H1 (cell line): ENCODE data around the gene RNMT. TPM values are rescaled to one million over a fixed set of nuclear protein-coding genes. Genes with fewer than 3 reads are reported as not detected.

ENCODE experiments used
- CTCF ChIA-PET: fragments of 300-600 bp; sonication (Branson Sonifier 250); formaldehyde crosslinking; loops from one replicate; lab custom pipeline; 2021; ENCODE audit not compliant: partially characterized antibody; lab: Charles Lee
- POLR2A ChIA-PET: fragments of 300-600 bp; sonication (Branson Sonifier 250); formaldehyde crosslinking; loops from one replicate; lab custom pipeline; 2021; ENCODE audit warnings: inconsistent platforms; ENCODE audit not compliant: partially characterized antibody; lab: Charles Lee
- DNase-seq, 2 experiments: peaks; one replicate each; pipeline versions ENCODE4 v3.0.0 to v3.0.0-alpha.2; 2010 to 2022; ENCODE audit warnings: low spot score in 2 of 2, low read depth in 1 of 2, mixed read lengths in 1 of 2
- FAIRE-seq: peaks from 2 replicates; lab custom pipeline; 2011; peaks lifted over from hg19 to GRCh38; lab: Jason Lieb, UNC
- H2AFZ ChIP-seq: 2 replicates; pipeline ENCODE4 v1.8.1; 2012; ENCODE audit warnings: low read length, inconsistent platforms
- H2AK5ac ChIP-seq: 2 replicates; pipeline ENCODE4 v1.6.1; 2013; ENCODE audit warnings: low read depth, low read length
- H2BK120ac ChIP-seq: replicated peaks from 2 replicates; pipeline ENCODE3; 2013; ENCODE audit warnings: low read depth, low read length, inconsistent platforms
- H2BK12ac ChIP-seq: 2 replicates; pipeline ENCODE4 v1.6.1; 2013; ENCODE audit warnings: low read depth, low read length
- H2BK15ac ChIP-seq: 2 replicates; pipeline ENCODE4 v1.6.1; 2013; ENCODE audit warnings: low read length
- H2BK20ac ChIP-seq: 2 replicates; pipeline ENCODE4 v1.6.1; 2013; ENCODE audit warnings: low read length
- H2BK5ac ChIP-seq: 2 replicates; pipeline ENCODE4 v1.6.1; 2013; ENCODE audit warnings: low read depth, low read length
- H3K14ac ChIP-seq: 2 replicates; pipeline ENCODE4 v1.6.1; 2013; ENCODE audit warnings: inconsistent platforms; ENCODE audit not compliant: insufficient read length
- H3K18ac ChIP-seq: 2 replicates; pipeline ENCODE4 v1.6.1; 2013; ENCODE audit warnings: low read length; ENCODE audit errors: extremely low read depth
- H3K23ac ChIP-seq: 2 replicates; pipeline ENCODE4 v1.6.1; 2013; ENCODE audit warnings: inconsistent platforms; ENCODE audit not compliant: insufficient read length
- H3K23me2 ChIP-seq: 2 replicates; pipeline ENCODE4 v1.6.1; 2013; ENCODE audit warnings: low read depth, low read length
- H3K27ac ChIP-seq: 2 replicates; pipeline ENCODE4 v1.6.1; 2011; ENCODE audit warnings: low read depth, low read length, inconsistent platforms
- H3K27me3 ChIP-seq, 4 experiments: replicated peaks in 1 of 4; 1 replicate in 1 of 4; 2 replicates in 3 of 4; pipeline versions ENCODE4 v1.6.1 to v1.8.1; 2011 to 2013; ENCODE audit warnings: low read length in 3 of 4, mild to moderate bottlenecking in 3 of 4, inconsistent platforms in 2 of 4, mixed read lengths in 2 of 4, moderate library complexity in 1 of 4; ENCODE audit not compliant: control insufficient read depth in 3 of 4, insufficient read depth in 3 of 4; ENCODE audit errors: extremely low read depth in 1 of 4
- H3K36me3 ChIP-seq, 4 experiments: 2 replicates each; pipeline versions ENCODE4 v1.6.1 to v1.8.1; 2011 to 2013; ENCODE audit warnings: mild to moderate bottlenecking in 4 of 4, low read length in 3 of 4, moderate library complexity in 2 of 4, control low read depth in 1 of 4, inconsistent platforms in 1 of 4; ENCODE audit not compliant: insufficient read depth in 4 of 4, control insufficient read depth in 2 of 4
- H3K4ac ChIP-seq: replicated peaks from 2 replicates; pipeline ENCODE3; 2013; ENCODE audit warnings: low read length, low read depth, mixed read lengths, inconsistent platforms; ENCODE audit not compliant: insufficient read length
- H3K4me1 ChIP-seq, 4 experiments: replicated peaks in 1 of 4; 1 replicate in 1 of 4; 2 replicates in 3 of 4; pipeline versions ENCODE4 v1.6.1 to v1.8.1; 2011 to 2013; ENCODE audit warnings: low read length in 3 of 4, inconsistent platforms in 2 of 4, mixed read lengths in 1 of 4; ENCODE audit not compliant: insufficient read depth in 4 of 4, control insufficient read depth in 3 of 4
- H3K4me2 ChIP-seq, 2 experiments: 2 replicates each; pipeline versions ENCODE4 v1.6.1 to v1.8.1; 2011 to 2013; ENCODE audit warnings: low read depth in 2 of 2, low read length in 2 of 2, control low read depth in 1 of 2, inconsistent platforms in 1 of 2, mild to moderate bottlenecking in 1 of 2; ENCODE audit not compliant: insufficient read depth in 1 of 2
- H3K4me3 ChIP-seq, 4 experiments: fragments of 200-600, 300-600 bp in 1 of 4; sonication (generic), shearing (Covaris generic), sonication (Bioruptor Twin) in 1 of 4; 2 replicates each; pipeline versions ENCODE4 v1.5.1 to v1.8.1; 2011 to 2016; ENCODE audit warnings: low read length in 4 of 4, low read depth in 3 of 4, control low read depth in 2 of 4, inconsistent platforms in 2 of 4, mild to moderate bottlenecking in 2 of 4, mixed read lengths in 1 of 4, moderate library complexity in 1 of 4; ENCODE audit not compliant: insufficient read depth in 2 of 4; ENCODE audit errors: extremely low read depth in 1 of 4
- H3K56ac ChIP-seq: replicated peaks from 2 replicates; pipeline ENCODE3; 2013; ENCODE audit warnings: low read depth, mild to moderate bottlenecking, mixed read lengths, low read length, inconsistent platforms; ENCODE audit not compliant: insufficient read length
- H3K79me1 ChIP-seq: 2 replicates; pipeline ENCODE4 v1.6.1; 2013; ENCODE audit warnings: low read depth, low read length, control low read depth
- H3K79me2 ChIP-seq, 2 experiments: 2 replicates each; pipeline versions ENCODE4 v1.6.1 to v1.8.1; 2012 to 2013; ENCODE audit warnings: low read length in 2 of 2, mild to moderate bottlenecking in 2 of 2, inconsistent platforms in 1 of 2; ENCODE audit not compliant: insufficient read depth in 2 of 2, control insufficient read depth in 1 of 2
- H3K9ac ChIP-seq, 4 experiments: replicated peaks in 1 of 4; 1 replicate in 1 of 4; 2 replicates in 3 of 4; pipeline versions ENCODE4 v1.6.1 to v1.8.1; 2011 to 2013; ENCODE audit warnings: low read depth in 3 of 4, low read length in 3 of 4, control low read depth in 2 of 4, mild to moderate bottlenecking in 2 of 4, moderate library complexity in 2 of 4, inconsistent platforms in 1 of 4; ENCODE audit errors: extremely low read depth in 1 of 4
- H3K9me3 ChIP-seq, 2 experiments: 2 replicates each; pipeline versions ENCODE4 v1.6.1 to v1.8.1; 2012 to 2013; ENCODE audit warnings: mild to moderate bottlenecking in 2 of 2, moderate library complexity in 2 of 2, control low read depth in 1 of 2, inconsistent platforms in 1 of 2, low read depth in 1 of 2, low read length in 1 of 2, mixed read lengths in 1 of 2; ENCODE audit not compliant: insufficient read depth in 2 of 2
- H4K20me1 ChIP-seq, 2 experiments: replicated peaks in 1 of 2; 2 replicates each; pipeline versions ENCODE3 to v1.8.1; 2011 to 2013; ENCODE audit warnings: inconsistent platforms in 2 of 2, low read length in 2 of 2, mild to moderate bottlenecking in 1 of 2; ENCODE audit not compliant: insufficient read depth in 2 of 2, control insufficient read depth in 1 of 2
- H4K5ac ChIP-seq: 2 replicates; pipeline ENCODE4 v1.6.1; 2013; ENCODE audit warnings: low read length, low read depth, mixed read lengths, inconsistent platforms; ENCODE audit not compliant: insufficient read length
- H4K8ac ChIP-seq: 2 replicates; pipeline ENCODE4 v1.8.0; 2013; ENCODE audit warnings: mild to moderate bottlenecking, moderate library complexity, low read length, inconsistent platforms; ENCODE audit not compliant: insufficient read depth; ENCODE audit errors: extremely low read depth
- H4K91ac ChIP-seq: replicated peaks from 2 replicates; pipeline ENCODE3; 2013; ENCODE audit warnings: low read length, mixed read lengths, inconsistent platforms; ENCODE audit not compliant: insufficient read length
- BCL11A ChIP-seq, 2 experiments: IDR thresholded peaks; one replicate each; pipeline ENCODE4 v1.6.1; 2011; ENCODE audit warnings: low read depth in 2 of 2, low read length in 2 of 2, mild to moderate bottlenecking in 2 of 2
- BRCA1 ChIP-seq: IDR thresholded peaks from 2 replicates; pipeline ENCODE4 v1.6.1; 2012; ENCODE audit warnings: low read depth, low read length, improper control_type of control experiment
- CTCF ChIP-seq, 3 experiments: IDR thresholded peaks; 1 replicate in 2 of 3; 2 replicates in 1 of 3; pipeline versions ENCODE4 v1.5.1 to v1.6.1; 2011; ENCODE audit warnings: low read length in 3 of 3, mild to moderate bottlenecking in 3 of 3, inconsistent platforms in 2 of 3, low read depth in 1 of 3, moderate library complexity in 1 of 3; ENCODE audit not compliant: insufficient read depth in 1 of 3; ENCODE audit errors: control extremely low read depth in 1 of 3
- EP300 ChIP-seq, 2 experiments: IDR thresholded peaks; 1 replicate in 1 of 2; 2 replicates in 1 of 2; pipeline ENCODE4 v1.6.1; 2011 to 2012; ENCODE audit warnings: low read depth in 2 of 2, low read length in 2 of 2, mild to moderate bottlenecking in 2 of 2, borderline replicate concordance in 1 of 2, inconsistent platforms in 1 of 2, moderate library complexity in 1 of 2
- HDAC6 ChIP-seq: IDR thresholded peaks from one replicate; pipeline ENCODE4 v1.7.1; 2012; ENCODE audit warnings: low read depth, mild to moderate bottlenecking, inconsistent platforms, low read length, moderate library complexity
- POLR2AphosphoS5 ChIP-seq: IDR thresholded peaks from 2 replicates; pipeline ENCODE4 v1.6.1; 2011; ENCODE audit warnings: low read depth, low read length
- RXRA ChIP-seq: IDR thresholded peaks from 2 replicates; pipeline ENCODE4 v1.6.1; 2011; ENCODE audit warnings: low read depth, mild to moderate bottlenecking, low read length, moderate library complexity; ENCODE audit not compliant: insufficient read depth
- SIN3A ChIP-seq, 2 experiments: IDR thresholded peaks in 1 of 2; conservative IDR thresholded peaks in 1 of 2; 2 replicates each; pipeline ENCODE4 v1.6.1; 2011 to 2012; ENCODE audit warnings: low read length in 2 of 2, improper control_type of control experiment in 1 of 2, low read depth in 1 of 2, mild to moderate bottlenecking in 1 of 2
- SIRT6 ChIP-seq: IDR thresholded peaks from one replicate; pipeline ENCODE4 v1.7.1; 2012; ENCODE audit warnings: low read length, inconsistent platforms
- WGBS, 2 experiments: shearing (Covaris generic) in 1 of 2; methylation state at CpG; one replicate each; pipeline versions ENCODE4 v1.1.6 to v1.1.7; 2013 to 2015; ENCODE audit warnings: low lambda C conversion rate in 2 of 2, mixed read lengths in 2 of 2, inconsistent platforms in 1 of 2, low coverage in 1 of 2, missing lambda C conversion rate in 1 of 2; ENCODE audit not compliant: insufficient replicate concordance in 2 of 2, insufficient coverage in 1 of 2, insufficient read length in 1 of 2; ENCODE audit errors: extremely low coverage in 1 of 2, missing lambda C conversion rate in 1 of 2; 5-methylcytosine and 5-hydroxymethylcytosine counted together
- polyA plus RNA-seq, 7 experiments: library from polyadenylated mRNA; depleted of rRNA in 3 of 7; stranded (reverse) in 5 of 7; unstranded in 2 of 7; fragments of >200 nt in 5 of 7; fragments of 200-250 nt in 2 of 7; gene quantifications; 1 replicate in 5 of 7; 2 replicates in 1 of 7; 4 replicates in 1 of 7; pipeline versions ENCODE4 v1.2.1 to v1.2.3, GENCODE V29; 2011 to 2013; ENCODE audit warnings: missing spikeins in 2 of 7, mixed read lengths in 2 of 7
- total RNA-seq: library from RNA; stranded (reverse); fragmentation: NEBNext Ultra II Directional; extraction: Animal tissue kit (Norgen Biotek cat#: 25700); gene quantifications from 2 replicates; pipeline ENCODE4 v1.2.1, GENCODE V29; 2021
- TF ChIP-seq, protein P1 (sequence below): IDR thresholded peaks from 2 replicates; pipeline ENCODE4 v1.6.1; 2012; ENCODE audit warnings: inconsistent platforms

The RNMT gene
- total and polyA plus RNA-seq, 2 of the 8 experiments (the other 6 are each of a cell fraction or from before 2014, with no cell fraction given): 25.3 to 63.5 TPM

GRCh38 chr18:13710414-13710831 lies 16.1 kb upstream of the RNMT start:
- Histone ChIP-seq H4K91ac (no peak overlapping the region), H2BK15ac (no peak overlapping the region), H2BK12ac (no peak overlapping the region), H3K4ac (no peak overlapping the region), H2AK5ac (no peak overlapping the region), H4K5ac (no peak overlapping the region), H3K18ac (no peak overlapping the region), H3K9ac (no peak overlapping the region), H3K4me3 (no peak overlapping the region), H3K56ac (no peak overlapping the region), H3K27ac (no peak overlapping the region), H3K79me2 (peaks cover 0 to 79% of the 10 kb centered on the region in 2 experiments; a peak in 2 of 4 replicates), H3K23ac (no peak overlapping the region), H3K79me1 (peaks cover 5% of the 10 kb centered on the region; the same call in 1 of the 2 replicates), H3K14ac (no peak overlapping the region), H3K27me3 (no peaks in the 10 kb centered on the region), H2AFZ (no peak overlapping the region), H2BK120ac (no peak overlapping the region), H2BK5ac (no peak overlapping the region), H3K23me2 (no peaks in the 10 kb centered on the region; the same call in 1 of the 2 replicates), H3K4me1 (peaks cover 0 to 5% (median 3%) of the 10 kb centered on the region in 4 experiments; a peak in 3 of 7 replicates), H3K4me2 (no peak overlapping the region), H2BK20ac (no peak overlapping the region), H4K20me1 (peaks cover 0 to 3% of the 10 kb centered on the region in 2 experiments), H3K36me3 (peaks cover 0 to 6% (median 0%) of the 10 kb centered on the region in 4 experiments; a peak in 1 of 8 replicates), H3K9me3 (peaks cover 4 to 6% of the 10 kb centered on the region in 2 experiments; a peak in 2 of 4 replicates), H4K8ac (no peak overlapping the region)
- ChIA-PET CTCF (interaction anchor here (0.6 kb wide), 1 partner anchor 66 kb away, joined by 3 read pairs; no protein-coding TSS in a partner anchor), POLR2A (interaction anchor here (1.7 kb wide), 1 partner anchor 17 kb away, joined by 4 read pairs; no protein-coding TSS in a partner anchor)
- DNase-seq (no peak), FAIRE-seq (no peak)
- 87% methylated on average over 6 of the region's 6 CpGs; no CpG with 5 or more reads in 1 of the 2 experiments for WGBS, 2 experiments
- TF ChIP-seq POLR2AphosphoS5 (no peak), HDAC6 (no peak), BRCA1 (no peak), RXRA (no peak), SIN3A (conservative IDR thresholded peaks at IDR 0.05 in 1 of 2, IDR thresholded peaks at IDR 0.05 in 1 of 2; ENCODE audit: low read depth in 1 of 2, low read length in 2 of 2) (no peak), SIRT6 (no peak), CTCF (IDR thresholded peaks at IDR 0.05; ENCODE audit: control extremely low read depth in 1 of 3, insufficient read depth in 1 of 3, low read depth in 1 of 3, low read length in 3 of 3) (no peak), EP300 (IDR thresholded peaks at IDR 0.05; ENCODE audit: borderline replicate concordance in 1 of 2, low read depth in 2 of 2, low read length in 2 of 2) (no peak), BCL11A (IDR thresholded peaks at IDR 0.05; ENCODE audit: low read depth in 2 of 2, low read length in 2 of 2) (no peak)
- TF ChIP-seq, protein P1, sequence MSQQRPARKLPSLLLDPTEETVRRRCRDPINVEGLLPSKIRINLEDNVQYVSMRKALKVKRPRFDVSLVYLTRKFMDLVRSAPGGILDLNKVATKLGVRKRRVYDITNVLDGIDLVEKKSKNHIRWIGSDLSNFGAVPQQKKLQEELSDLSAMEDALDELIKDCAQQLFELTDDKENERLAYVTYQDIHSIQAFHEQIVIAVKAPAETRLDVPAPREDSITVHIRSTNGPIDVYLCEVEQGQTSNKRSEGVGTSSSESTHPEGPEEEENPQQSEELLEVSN: no peak
